HEK293 (cell line): Measurements from ENCODE around the gene TLR8.

Source experiments
- CTCF ChIA-PET: fragments of 350-600 bp; formaldehyde crosslinking; extraction: SDS; loops from one replicate; lab custom pipeline; 2021; ENCODE audit warnings: antibody characterized with exemption; lab: Yijun Ruan, JAX
- POLR2A ChIA-PET: fragments of 300-600 bp; formaldehyde crosslinking; extraction: SDS; loops from one replicate; lab custom pipeline; 2020; ENCODE audit warnings: antibody characterized with exemption, inconsistent platforms; lab: Yijun Ruan, JAX
- H3K27ac ChIP-seq: fragments of 200-500 bp; sonication (Bioruptor generic); 2 replicates; pipeline ENCODE4 v1.5.1; 2014; ENCODE audit warnings: low read depth, low read length, control low read depth, inconsistent platforms; ENCODE audit errors: extremely low read depth
- H3K36me3 ChIP-seq, 2 experiments: fragments of 200-500 bp in 1 of 2; sonication (Bioruptor generic) in 1 of 2; 1 replicate in 1 of 2; 2 replicates in 1 of 2; pipeline ENCODE4 v1.5.1; 2014 to 2017; ENCODE audit warnings: inconsistent platforms in 2 of 2, low read length in 2 of 2; ENCODE audit not compliant: control insufficient read depth in 2 of 2, insufficient read depth in 1 of 2
- H3K4me1 ChIP-seq: fragments of 200-500 bp; sonication (Bioruptor generic); 2 replicates; pipeline ENCODE4 v1.5.1; 2014; ENCODE audit warnings: mild to moderate bottlenecking, low read length, inconsistent platforms; ENCODE audit not compliant: control insufficient read depth, insufficient read depth
- H3K4me3 ChIP-seq: 2 replicates; pipeline ENCODE4 v1.5.1; 2011; ENCODE audit warnings: low read depth, mild to moderate bottlenecking, control low read depth, low read length, moderate library complexity
- H3K9me3 ChIP-seq: fragments of 200-500 bp; sonication (Bioruptor generic); 2 replicates; pipeline ENCODE4 v1.5.1; 2014; ENCODE audit warnings: low read depth, low read length, inconsistent platforms; ENCODE audit not compliant: control insufficient read depth, insufficient read depth
- BCL11B ChIP-seq: fragments of 450-650 bp; formaldehyde crosslinking; IDR thresholded peaks from 2 replicates; pipeline ENCODE4 v1.5.1; 2016; ENCODE audit warnings: low read depth, missing biosample characterization, missing genetic modification characterization
- HIC1 ChIP-seq: fragments of 450-650 bp; formaldehyde crosslinking; IDR thresholded peaks from 2 replicates; pipeline ENCODE4 v1.5.1; 2016; ENCODE audit warnings: missing biosample characterization, missing genetic modification characterization
- HOXD13 ChIP-seq: sonication (generic); formaldehyde crosslinking; IDR thresholded peaks from 2 replicates; pipeline ENCODE4 v1.8.0; 2022; ENCODE audit warnings: missing genetic modification reagents, borderline replicate concordance
- KLF7 ChIP-seq: fragments of 450-650 bp; formaldehyde crosslinking; IDR thresholded peaks from 2 replicates; pipeline ENCODE4 v1.5.1; 2016; ENCODE audit warnings: missing biosample characterization, missing genetic modification characterization, borderline replicate concordance
- OSR2 ChIP-seq: fragments of 450-650 bp; formaldehyde crosslinking; IDR thresholded peaks from 2 replicates; pipeline ENCODE4 v1.5.1; 2016; ENCODE audit warnings: missing biosample characterization, missing genetic modification characterization
- SALL2 ChIP-seq: fragments of 450-650 bp; formaldehyde crosslinking; IDR thresholded peaks from 2 replicates; pipeline ENCODE4 v1.5.0; 2017; ENCODE audit warnings: missing biosample characterization, mild to moderate bottlenecking, missing genetic modification characterization, borderline replicate concordance
- SCRT2 ChIP-seq: fragments of 450-650 bp; formaldehyde crosslinking; IDR thresholded peaks from 2 replicates; pipeline ENCODE4 v1.5.1; 2016; ENCODE audit warnings: missing biosample characterization, missing genetic modification characterization
- TRIM28 ChIP-seq: IDR thresholded peaks from 2 replicates; pipeline ENCODE4 v1.6.1; 2011; ENCODE audit warnings: low read length, control low read depth, borderline replicate concordance
- ZBTB44 ChIP-seq: fragments of 450-650 bp; IDR thresholded peaks from 2 replicates; pipeline ENCODE4 v1.5.1; 2018; ENCODE audit warnings: missing biosample characterization, mild to moderate bottlenecking, missing genetic modification characterization
- ZFP37 ChIP-seq: fragments of 450-650 bp; formaldehyde crosslinking; IDR thresholded peaks from 2 replicates; pipeline ENCODE4 v1.5.1; 2016; ENCODE audit warnings: missing biosample characterization, missing genetic modification characterization
- ZNF112 ChIP-seq: fragments of 450-650 bp; formaldehyde crosslinking; IDR thresholded peaks from 2 replicates; pipeline ENCODE4 v1.5.0; 2017; ENCODE audit warnings: missing biosample characterization, missing genetic modification characterization
- ZNF133 ChIP-seq: fragments of 450-650 bp; formaldehyde crosslinking; IDR thresholded peaks from 2 replicates; pipeline ENCODE4 v1.5.1; 2016; ENCODE audit warnings: missing biosample characterization, missing genetic modification characterization
- ZNF148 ChIP-seq: fragments of 450-650 bp; formaldehyde crosslinking; IDR thresholded peaks from 2 replicates; pipeline ENCODE4 v1.5.0; 2017; ENCODE audit warnings: missing biosample characterization, missing genetic modification characterization, borderline replicate concordance
- ZNF211 ChIP-seq: fragments of 450-650 bp; formaldehyde crosslinking; IDR thresholded peaks from 2 replicates; pipeline ENCODE4 v1.5.1; 2016; ENCODE audit warnings: low read depth, missing biosample characterization, missing genetic modification characterization
- ZNF248 ChIP-seq: fragments of 450-650 bp; formaldehyde crosslinking; IDR thresholded peaks from 2 replicates; pipeline ENCODE4 v1.5.1; 2017; ENCODE audit warnings: missing biosample characterization, missing genetic modification characterization
- ZNF521 ChIP-seq: fragments of 450-650 bp; formaldehyde crosslinking; IDR thresholded peaks from 2 replicates; pipeline ENCODE4 v1.5.1; 2017; ENCODE audit warnings: missing biosample characterization, mild to moderate bottlenecking, missing genetic modification characterization
- ZNF560 ChIP-seq: fragments of 450-650 bp; formaldehyde crosslinking; IDR thresholded peaks from 2 replicates; pipeline ENCODE4 v1.5.1; 2017; ENCODE audit warnings: missing biosample characterization, missing genetic modification characterization, borderline replicate concordance
- ZNF571 ChIP-seq: fragments of 450-650 bp; formaldehyde crosslinking; IDR thresholded peaks from 2 replicates; pipeline ENCODE4 v1.5.0; 2017; ENCODE audit warnings: missing biosample characterization, missing genetic modification characterization
- ZNF623 ChIP-seq: fragments of 450-650 bp; formaldehyde crosslinking; IDR thresholded peaks from 2 replicates; pipeline ENCODE4 v1.5.1; 2016; ENCODE audit warnings: missing biosample characterization, missing genetic modification characterization
- ZNF624 ChIP-seq: fragments of 450-650 bp; formaldehyde crosslinking; IDR thresholded peaks from 2 replicates; pipeline ENCODE4 v1.5.1; 2017; ENCODE audit warnings: missing biosample characterization, missing genetic modification characterization
- ZNF747 ChIP-seq: fragments of 450-650 bp; formaldehyde crosslinking; IDR thresholded peaks from 2 replicates; pipeline ENCODE4 v1.5.1; 2016; ENCODE audit warnings: missing biosample characterization, missing genetic modification characterization
- ZNF791 ChIP-seq: fragments of 450-650 bp; formaldehyde crosslinking; IDR thresholded peaks from 2 replicates; pipeline ENCODE4 v1.5.1; 2016; ENCODE audit warnings: missing biosample characterization, missing genetic modification characterization

TLR8 gene

GRCh38 chrX:12951595-12951975 lies 45.2 kb downstream of the TLR8 start:
- ChIA-PET POLR2A (interaction anchor here (0.6 kb wide), 1 partner anchor 17 kb away, joined by 3 read pairs; no protein-coding TSS in a partner anchor), CTCF (interaction anchor here (0.5 to 2.7 kb wide), 13 partner anchors 9 to 535 kb away, joined by 3 to 14 read pairs (median 3); no protein-coding TSS in a partner anchor)
- H3K27ac ChIP-seq, result no peak overlapping the region
- H3K9me3 ChIP-seq, result no peaks in the 10 kb centered on the region
- H3K4me3 ChIP-seq, result no peak overlapping the region
- peaks cover 28% of the 10 kb centered on the region for H3K4me1 ChIP-seq
- no peaks in the 10 kb centered on the region for H3K36me3 ChIP-seq
- no peak for TF ChIP-seq ZNF248
- no peak for TF ChIP-seq ZNF560 (tag by site-specific recombination)
- no peak for TF ChIP-seq HIC1 (tag by site-specific recombination)
- TF ChIP-seq ZFP37 (tag by site-specific recombination), result no peak
- TF ChIP-seq BCL11B (tag by site-specific recombination), result no peak
- TF ChIP-seq ZNF133 (tag by site-specific recombination), result no peak
- TF ChIP-seq ZNF521, result no peak
- no peak for TF ChIP-seq ZNF747 (tag by site-specific recombination)
- TF ChIP-seq ZNF211 (tag by site-specific recombination), result no peak
- TF ChIP-seq TRIM28, result no peak
- TF ChIP-seq HOXD13 (CRISPR knock-in tag), result no peak
- TF ChIP-seq ZNF791 (tag by site-specific recombination), result no peak
- no peak for TF ChIP-seq ZNF148 (tag by site-specific recombination)
- TF ChIP-seq ZBTB44 (tag by site-specific recombination), result no peak
- no peak for TF ChIP-seq ZNF623
- no peak for TF ChIP-seq SCRT2 (tag by site-specific recombination)
- no peak for TF ChIP-seq ZNF112 (tag by site-specific recombination)

GRCh38 chrX:12953420-12953819 lies 47.0 kb downstream of the TLR8 start:
- CTCF ChIA-PET, result interaction anchor here (0.6 to 1.2 kb wide), 4 partner anchors 57 to 1096 kb away, joined by 3 to 4 read pairs (median 3); no protein-coding TSS in a partner anchor
- POLR2A ChIA-PET, result interaction anchor here (0.7 kb wide), 1 partner anchor 26 kb away, joined by 3 read pairs; no protein-coding TSS in a partner anchor
- Histone ChIP-seq H3K4me3 (no peak overlapping the region), H3K36me3 (no peaks in the 10 kb centered on the region), H3K9me3 (no peaks in the 10 kb centered on the region), H3K4me1 (peaks cover 20% of the 10 kb centered on the region), H3K27ac (no peak overlapping the region)
- no peak for TF ChIP-seq KLF7 (tag by site-specific recombination)
- no peak for TF ChIP-seq OSR2 (tag by site-specific recombination)
- no peak for TF ChIP-seq SALL2 (tag by site-specific recombination)
- TF ChIP-seq ZNF571 (tag by site-specific recombination), result no peak
- no peak for TF ChIP-seq ZNF624 (tag by site-specific recombination)
